Aorta (tissue), 5 donors: ENCODE results near the gene CPEB3. TPM values are rescaled to one million over a fixed set of nuclear protein-coding genes. Genes with fewer than 3 reads are reported as not detected.
A peak's percentile ranks its signal among the peaks of the same experiment; 100 is the strongest.
"Not testable (repeated sequence)": the region's sequence is repeated elsewhere in the genome, so short reads cannot be mapped to it uniquely, and the experiment has no call there.

Source experiments
- ATAC-seq: fragments of 200-7000 bp; cut with Tn5 transposase; one replicate; pipeline ENCODE4 v1.9.1; 2022; ENCODE audit warnings: moderate library complexity; ENCODE audit not compliant: low FRiP score
- DNase-seq, 2 donors: peaks; one replicate each; pipeline ENCODE4 v3.0.0-alpha.2; 2020
- H3K27ac ChIP-seq, 2 donors: one replicate each; pipeline ENCODE4 v1.5.1; 2013; ENCODE audit warnings: low read length in 2 of 2, mild to moderate bottlenecking in 2 of 2, moderate library complexity in 2 of 2, control low read depth in 1 of 2, inconsistent platforms in 1 of 2, low read depth in 1 of 2
- H3K27me3 ChIP-seq, 2 donors: one replicate each; pipeline ENCODE4 v1.6.1; 2013; ENCODE audit warnings: control low read depth in 1 of 2, low read length in 1 of 2, mild to moderate bottlenecking in 1 of 2, moderate library complexity in 1 of 2; ENCODE audit not compliant: insufficient read depth in 2 of 2, control insufficient read depth in 1 of 2
- H3K36me3 ChIP-seq, 2 donors: one replicate each; pipeline ENCODE4 v1.6.1; 2013; ENCODE audit warnings: control low read depth in 1 of 2, low read length in 1 of 2, mild to moderate bottlenecking in 1 of 2; ENCODE audit not compliant: insufficient read depth in 2 of 2, control insufficient read depth in 1 of 2
- H3K4me1 ChIP-seq, 2 donors: one replicate each; pipeline ENCODE4 v1.6.1; 2013; ENCODE audit warnings: low read length in 2 of 2, control low read depth in 1 of 2, mild to moderate bottlenecking in 1 of 2, moderate library complexity in 1 of 2; ENCODE audit not compliant: insufficient read depth in 2 of 2, control insufficient read depth in 1 of 2
- H3K4me3 ChIP-seq, 2 donors: one replicate each; pipeline ENCODE4 v1.5.1; 2013; ENCODE audit warnings: low read length in 2 of 2, control low read depth in 1 of 2, mild to moderate bottlenecking in 1 of 2
- H3K9me3 ChIP-seq: one replicate; pipeline ENCODE4 v1.6.1; 2013; ENCODE audit warnings: mild to moderate bottlenecking, low read length; ENCODE audit not compliant: control insufficient read depth
- WGBS, 2 donors: extraction: QIAGEN DNeasy Blood & Tissue Kit; methylation state at CpG; one replicate each; pipeline ENCODE4 v1.1.7; 2013; 5-methylcytosine and 5-hydroxymethylcytosine counted together
- intact Hi-C, 2 donors: fragments of 100-400 bp; cut with DNase I; formaldehyde crosslinking; loops; one replicate each; pipeline versions ENCODE4 v1.14.2 to v1.15.0; 2022
- polyA plus RNA-seq, 2 donors: library from polyadenylated mRNA; stranded (reverse); fragments of 200-250 nt; gene quantifications; one replicate each; pipeline ENCODE4 v1.2.3, GENCODE V29; 2013
- total RNA-seq, 2 donors: library from RNA; stranded (reverse); fragmentation: NEBNext Ultra II Directional; extraction: Animal tissue kit (Norgen Biotek cat#: 25700); gene quantifications; one replicate each; pipeline ENCODE4 v1.2.1, GENCODE V29; 2021
- donor health status: healthy with polysubstance abuse.
- donor health status: Bipolar disorder and iron deficiency.
- donor health status: DM: no; HTN: no; CAD: no.
- donor health status: DM: no; HTN: no; CAD: no.
- donor health status: DM: yes; HTN: yes; CAD: no.

CPEB3 gene
- total and polyA plus RNA-seq, 4 donors = 1.4 to 8.0 (median 4.6) TPM

DNA sequence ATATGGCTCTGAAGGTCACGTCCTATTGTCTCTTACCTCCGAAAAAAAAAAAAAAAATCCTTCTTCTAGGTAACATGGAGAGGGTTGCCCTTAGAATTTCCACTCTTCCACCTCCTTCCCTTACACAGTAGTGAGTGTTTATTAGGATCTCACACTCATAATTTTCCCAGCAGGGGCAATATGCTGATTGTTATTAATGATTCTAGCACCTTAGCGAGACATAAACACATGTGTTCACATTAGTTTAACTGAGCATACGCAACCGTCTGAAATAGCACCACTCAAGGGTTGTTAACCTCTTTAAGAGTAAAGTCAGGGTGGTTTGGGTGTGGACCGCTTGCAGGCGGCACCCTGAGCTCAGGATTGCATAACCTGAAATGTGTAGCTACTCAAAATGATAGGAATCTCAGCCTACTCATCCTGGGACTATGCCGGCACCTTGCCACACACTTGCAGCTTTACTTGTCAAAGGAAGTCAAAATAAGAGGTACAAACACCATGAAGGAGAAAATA is 52.2 kb downstream of the CPEB3 start:
- H3K4me1 ChIP-seq = peaks cover 2 to 3% of the 10 kb centered on the region in 2 donors
- no peak overlapping the region for H3K4me3 ChIP-seq
- ATAC-seq = no peak
- 92 to 94% methylated on average over 8 of the region's 8 CpGs for WGBS, 2 donors
- H3K27ac ChIP-seq = no peak overlapping the region
- no peak for DNase-seq
- H3K36me3 ChIP-seq = no peaks in the 10 kb centered on the region
- intact Hi-C loops = no loop called here
- H3K9me3 ChIP-seq = no peaks in the 10 kb centered on the region
- H3K27me3 ChIP-seq = no peaks in the 10 kb centered on the region

GRCh38 chr10:92238054-92238585 is 52.8 kb downstream of the CPEB3 start:
- H3K27ac ChIP-seq = no peak overlapping the region
- ATAC-seq = no peak
- H3K27me3 ChIP-seq = no peaks in the 10 kb centered on the region
- no peaks in the 10 kb centered on the region for H3K36me3 ChIP-seq
- WGBS, 2 donors = 98 to 100% methylated on average over 3 of the region's 3 CpGs
- no peak for DNase-seq
- intact Hi-C loops = no loop called here
- no peaks in the 10 kb centered on the region for H3K9me3 ChIP-seq
- H3K4me1 ChIP-seq = peaks cover 2 to 3% of the 10 kb centered on the region in 2 donors
- no peak overlapping the region for H3K4me3 ChIP-seq

GRCh38 chr10:92231196-92231595 is 59.7 kb downstream of the CPEB3 start:
- Histone ChIP-seq H3K36me3 (no peaks in the 10 kb centered on the region), H3K27ac (no peak overlapping the region), H3K4me3 (no peak overlapping the region), H3K9me3 (no peaks in the 10 kb centered on the region), H3K4me1 (peaks cover 0 to 2% of the 10 kb centered on the region in 2 donors), H3K27me3 (no peaks in the 10 kb centered on the region)
- intact Hi-C loops = no loop called here
- DNase-seq (no peak), ATAC-seq (no peak)
- 76 to 85% methylated on average over 1 of the region's 1 CpG for WGBS, 2 donors

- intact Hi-C loops = loop anchor here in 1 of 2 donors (10.0 kb wide), 1 partner anchor 62 kb away; no protein-coding TSS in a partner anchor
- Histone ChIP-seq H3K36me3 (peaks cover 0 to 2% of the 10 kb centered on the region in 2 donors), H3K4me3 (no peak overlapping the region), H3K9me3 (no peaks in the 10 kb centered on the region), H3K27ac (no peak overlapping the region), H3K4me1 (no peaks in the 10 kb centered on the region), H3K27me3 (no peaks in the 10 kb centered on the region)
- no peak for ATAC-seq
- WGBS, 2 donors = 91 to 97% methylated on average over 1 of the region's 1 CpG
- no peak for DNase-seq
Observed at GRCh38 chr10:92222603-92223262, 68.1 kb downstream of the CPEB3 start.

DNA sequence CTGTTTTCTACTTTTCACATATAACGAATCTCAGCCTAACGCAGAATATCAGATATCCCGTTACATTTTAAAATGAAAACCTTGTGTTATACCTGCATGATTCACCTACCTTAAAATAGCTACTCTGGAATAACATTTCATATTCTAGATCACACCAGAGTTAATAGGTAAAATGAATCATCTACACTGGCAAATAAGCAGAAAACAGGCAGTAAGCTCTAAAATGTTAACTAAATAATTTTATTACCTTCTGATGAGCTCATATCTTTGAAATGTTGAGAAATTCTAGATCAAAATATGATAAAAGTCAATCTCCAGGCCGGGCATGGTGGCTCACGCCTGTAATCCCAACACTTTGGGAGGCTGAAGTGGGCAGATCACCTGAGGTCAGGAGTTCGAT is 71.3 kb downstream of the CPEB3 start:
- DNase-seq (no peak), ATAC-seq (no peak)
- intact Hi-C loops = loop anchor here in 1 of 2 donors (10.0 kb wide), 1 partner anchor 115 kb away; no protein-coding TSS in a partner anchor
- Histone ChIP-seq H3K27ac (no peak overlapping the region), H3K9me3 (no peaks in the 10 kb centered on the region), H3K4me3 (no peak overlapping the region), H3K36me3 (no peaks in the 10 kb centered on the region), H3K4me1 (no peaks in the 10 kb centered on the region), H3K27me3 (no peaks in the 10 kb centered on the region)
- WGBS, 2 donors = 92 to 97% methylated on average over 6 of the region's 6 CpGs

DNA sequence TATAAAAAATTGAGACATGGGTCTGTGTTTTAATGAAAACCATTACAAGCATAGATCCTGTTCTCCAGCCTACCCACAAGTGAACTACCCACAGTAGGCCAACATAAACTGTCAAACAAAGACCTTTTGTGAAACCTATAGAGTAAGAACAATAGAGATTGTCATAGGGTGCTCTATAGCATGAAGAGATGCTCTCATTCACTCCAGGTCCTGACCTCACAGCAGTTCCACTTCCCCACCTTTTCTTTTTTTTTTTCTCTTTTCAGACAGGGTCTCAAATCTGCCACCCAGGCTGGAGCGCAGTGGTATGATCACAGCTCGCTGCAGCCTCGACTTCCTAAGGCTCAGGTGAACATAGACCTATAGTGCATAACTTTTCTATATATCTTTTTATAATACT is 72.3 kb downstream of the CPEB3 start:
- intact Hi-C loops = loop anchor here in 1 of 2 donors (10.0 kb wide), 1 partner anchor 114 kb away; no protein-coding TSS in a partner anchor
- no peaks in the 10 kb centered on the region for H3K36me3 ChIP-seq
- ATAC-seq (no peak), DNase-seq (no peak)
- H3K4me3 ChIP-seq = no peak overlapping the region
- 97 to 98% methylated on average over 3 of the region's 3 CpGs for WGBS, 2 donors
- no peaks in the 10 kb centered on the region for H3K9me3 ChIP-seq
- H3K4me1 ChIP-seq = no peaks in the 10 kb centered on the region
- no peaks in the 10 kb centered on the region for H3K27me3 ChIP-seq
- H3K27ac ChIP-seq = no peak overlapping the region

GRCh38 chr10:92216608-92217007 is 74.3 kb downstream of the CPEB3 start:
- H3K4me3 ChIP-seq, H3K27me3 ChIP-seq, H3K4me1 ChIP-seq, ATAC-seq, H3K9me3 ChIP-seq, H3K36me3 ChIP-seq, DNase-seq, H3K27ac ChIP-seq: not testable (repeated sequence)
- intact Hi-C loops = loop anchor here in 1 of 2 donors (10.0 kb wide), 1 partner anchor 112 kb away; no protein-coding TSS in a partner anchor
- WGBS, 2 donors = 85 to 91% methylated on average over 12 of the region's 12 CpGs

GRCh38 chr10:92215222-92215621 is 75.7 kb downstream of the CPEB3 start:
- not testable (repeated sequence) for H3K27ac ChIP-seq, ATAC-seq, H3K4me1 ChIP-seq, H3K9me3 ChIP-seq, DNase-seq, H3K27me3 ChIP-seq, H3K36me3 ChIP-seq, H3K4me3 ChIP-seq
- 94 to 96% methylated on average over 9 of the region's 9 CpGs for WGBS, 2 donors
- intact Hi-C loops = loop anchor here in 1 of 2 donors (10.0 kb wide), 1 partner anchor 110 kb away; no protein-coding TSS in a partner anchor

DNA sequence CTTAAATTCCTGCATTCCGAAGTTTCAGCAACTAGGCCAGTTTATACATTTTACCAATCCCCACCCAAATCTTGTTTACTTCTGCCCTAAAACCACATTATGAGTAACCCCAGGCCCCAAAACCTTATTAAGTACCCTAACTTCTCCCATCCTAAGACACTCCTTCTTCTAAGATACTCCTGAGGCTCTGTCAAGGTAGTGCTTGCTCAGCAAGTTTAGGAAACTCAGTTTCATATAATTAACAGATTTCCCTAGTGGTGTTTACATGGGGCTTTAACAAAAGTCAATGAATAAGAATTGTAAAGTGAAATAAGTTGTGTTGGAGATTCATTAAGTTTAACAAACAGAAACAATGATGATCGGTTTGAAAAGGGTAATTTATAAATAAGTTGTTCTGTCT is 77.8 kb downstream of the CPEB3 start:
- 97% methylated on average over 2 of the region's 2 CpGs for WGBS, 2 donors
- DNase-seq = no peak
- intact Hi-C loops = loop anchor here in 1 of 2 donors (10.0 kb wide), 1 partner anchor 108 kb away; no protein-coding TSS in a partner anchor
- ATAC-seq = no peak
- H3K4me1 ChIP-seq = no peaks in the 10 kb centered on the region
- no peaks in the 10 kb centered on the region for H3K27me3 ChIP-seq
- no peak overlapping the region for H3K4me3 ChIP-seq
- no peaks in the 10 kb centered on the region for H3K36me3 ChIP-seq
- H3K27ac ChIP-seq = peak overlapping the region in 1 of 2 donors; percentile 43
- H3K9me3 ChIP-seq = no peaks in the 10 kb centered on the region
